LNCaP clone FGC (cell line): ENCODE results near the gene DOCK4.

Experiments
- DNase-seq: peaks from one replicate; pipeline ENCODE4 v3.0.0-alpha.2; 2011; ENCODE audit warnings: low read depth
- H3K4me3 ChIP-seq: 2 replicates; pipeline ENCODE4 v1.5.1; 2011; ENCODE audit warnings: mild to moderate bottlenecking, low read depth, low read length, control low read depth
- CTCF ChIP-seq: IDR thresholded peaks from 2 replicates; pipeline ENCODE4 v1.5.1; 2012; ENCODE audit warnings: mild to moderate bottlenecking; ENCODE audit not compliant: control insufficient read depth, insufficient read depth; ENCODE audit errors: extremely low read depth

DOCK4 gene

GRCh38 chr7:112184455-112184854, 21.7 kb downstream of the DOCK4 start:
- DNase-seq = no peak
- H3K4me3 ChIP-seq = no peak overlapping the region
- no peak for TF ChIP-seq CTCF

GRCh38 chr7:112183266-112183665, 22.9 kb downstream of the DOCK4 start:
- H3K4me3 ChIP-seq = no peak overlapping the region
- no peak for DNase-seq
- no peak for TF ChIP-seq CTCF

- DNase-seq = no peak
- H3K4me3 ChIP-seq = no peak overlapping the region
- TF ChIP-seq CTCF = no peak
These were observed 23.4 kb downstream of the DOCK4 start for GRCh38 chr7:112182749-112183148.

GRCh38 chr7:112180223-112180622, 26.0 kb downstream of the DOCK4 start:
- H3K4me3 ChIP-seq = no peak overlapping the region
- DNase-seq = no peak
- no peak for TF ChIP-seq CTCF

GRCh38 chr7:112176693-112177415, 29.3 kb downstream of the DOCK4 start:
- no peak overlapping the region for H3K4me3 ChIP-seq
- TF ChIP-seq CTCF = no peak
- DNase-seq = no peak

GRCh38 chr7:112176241-112176640, 30.0 kb downstream of the DOCK4 start:
- DNase-seq = peak; percentile 18
- no peak for TF ChIP-seq CTCF
- no peak overlapping the region for H3K4me3 ChIP-seq

- no peak for DNase-seq
- TF ChIP-seq CTCF = no peak
- no peak overlapping the region for H3K4me3 ChIP-seq
These were observed 32.0 kb downstream of the DOCK4 start for GRCh38 chr7:112174192-112174591.
